BJ (cell line): ENCODE results near the gene KCTD20. TPM values are rescaled to one million over a fixed set of nuclear protein-coding genes. Genes with fewer than 3 reads are reported as not detected.
A peak's percentile ranks its signal among the peaks of the same experiment; 100 is the strongest.
"Not testable (repeated sequence)": the region's sequence is repeated elsewhere in the genome, so short reads cannot be mapped to it uniquely, and the experiment has no call there.

ENCODE experiments used
- CTCF ChIA-PET: fragments of 350-600 bp; formaldehyde crosslinking; extraction: SDS; loops from one replicate; lab custom pipeline; 2021; ENCODE audit warnings: antibody characterized with exemption, inconsistent platforms; lab: Yijun Ruan, JAX
- POLR2A ChIA-PET: fragments of 300-600 bp; sonication (Branson Sonifier 250); formaldehyde crosslinking; extraction: SDS; loops from one replicate; lab custom pipeline; 2021; ENCODE audit warnings: antibody characterized with exemption; lab: Charles Lee
- DNase-seq: peaks from one replicate; pipeline ENCODE4 v3.0.0-alpha.2; 2011; ENCODE audit warnings: low read depth
- H3K27me3 ChIP-seq: 2 replicates; pipeline ENCODE4 v1.6.0; 2011; ENCODE audit warnings: low read length; ENCODE audit not compliant: control insufficient read depth, insufficient read depth
- H3K36me3 ChIP-seq: 2 replicates; pipeline ENCODE4 v1.5.1; 2011; ENCODE audit warnings: low read length; ENCODE audit not compliant: control insufficient read depth, insufficient read depth
- H3K4me3 ChIP-seq: 2 replicates; pipeline ENCODE4 v1.5.1; 2011; ENCODE audit warnings: low read depth, mild to moderate bottlenecking, control low read depth, low read length
- polyA minus RNA-seq: library from RNA; depleted of rRNA, polyadenylated mRNA; stranded (reverse); fragments of >200 nt; gene quantifications from 2 replicates; pipeline ENCODE4 v1.2.3, GENCODE V29; 2011; rRNA and poly(A)+ RNA removed
- polyA plus RNA-seq: library from polyadenylated mRNA; depleted of rRNA; stranded (reverse); fragments of >200 nt; gene quantifications from 2 replicates; pipeline ENCODE4 v1.2.3, GENCODE V29; 2011; rRNA removed
- TF ChIP-seq, protein P1 (sequence below): IDR thresholded peaks from 2 replicates; pipeline ENCODE4 v1.5.1; 2011; ENCODE audit warnings: low read depth, mild to moderate bottlenecking, control low read depth, inconsistent platforms, low read length, moderate library complexity; ENCODE audit not compliant: insufficient read depth

The KCTD20 gene
- polyA plus RNA-seq (123 and 154 TPM in 2 replicates), polyA minus RNA-seq (104 and 111 TPM in 2 replicates)

DNA sequence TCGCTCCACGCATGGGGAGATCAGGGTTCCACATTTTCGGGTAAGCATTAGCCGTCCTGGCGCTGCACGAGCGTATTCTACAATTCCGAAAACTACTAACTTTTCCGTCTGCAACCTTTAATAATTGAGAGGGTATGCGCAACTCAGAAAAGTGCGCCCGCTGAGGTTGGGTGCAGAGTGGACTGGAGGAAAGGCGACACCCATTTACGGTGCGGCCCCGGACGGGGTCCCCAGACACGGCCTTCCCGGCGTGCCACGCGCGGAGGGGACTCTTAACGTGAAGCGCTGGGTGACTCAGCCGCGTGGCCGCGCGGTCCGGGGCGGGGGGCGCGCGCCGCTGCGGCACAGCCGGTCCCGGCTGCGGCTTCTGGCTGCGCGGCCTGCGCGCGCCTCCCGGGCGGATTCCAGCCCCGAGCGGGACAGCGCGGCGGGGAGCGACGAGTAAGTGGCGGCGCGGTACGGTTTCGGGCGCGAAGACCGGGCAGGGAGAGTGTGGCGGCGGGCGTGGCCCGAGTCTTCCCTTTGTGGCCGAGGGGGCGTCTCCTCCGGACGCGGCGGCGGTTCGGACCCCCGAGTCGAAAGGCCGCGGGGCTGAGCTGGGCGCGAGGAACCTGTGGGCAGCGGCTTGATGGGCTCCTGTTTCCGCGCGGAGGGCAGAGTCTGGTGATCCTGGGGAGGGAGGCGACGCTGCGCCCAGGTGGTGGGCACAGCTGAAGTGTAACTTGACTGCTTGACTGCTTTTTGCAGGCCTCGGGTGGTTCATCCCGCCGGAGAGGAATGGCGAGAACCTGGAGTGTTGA lies at the start of gene KCTD20, which contains the start of gene PXT1:
KCTD20 (plus strand) TSS at position 330 of the 800 bp plus-strand sequence. CDS start 27,098 bp downstream, outside the sequence.
PXT1 (minus strand) TSS at position 184 of the 800 bp plus-strand sequence. CDS start 16,772 bp downstream, outside the sequence.
- no peaks in the 10 kb centered on the region for H3K36me3 ChIP-seq
- POLR2A ChIA-PET = interaction anchor here (0.5 kb wide), 1 partner anchor 245 kb away, joined by 3 read pairs; no protein-coding TSS in a partner anchor
- peak within 1 kb of the TSS; percentile 96 for H3K4me3 ChIP-seq
- DNase-seq = no peak
- CTCF ChIA-PET = interaction anchor here (0.8 to 1.8 kb wide), 2 partner anchors 13 to 144 kb away, joined by 3 to 4 read pairs; no protein-coding TSS in a partner anchor
- no peaks in the 10 kb centered on the region for H3K27me3 ChIP-seq
- TF ChIP-seq, protein P1, sequence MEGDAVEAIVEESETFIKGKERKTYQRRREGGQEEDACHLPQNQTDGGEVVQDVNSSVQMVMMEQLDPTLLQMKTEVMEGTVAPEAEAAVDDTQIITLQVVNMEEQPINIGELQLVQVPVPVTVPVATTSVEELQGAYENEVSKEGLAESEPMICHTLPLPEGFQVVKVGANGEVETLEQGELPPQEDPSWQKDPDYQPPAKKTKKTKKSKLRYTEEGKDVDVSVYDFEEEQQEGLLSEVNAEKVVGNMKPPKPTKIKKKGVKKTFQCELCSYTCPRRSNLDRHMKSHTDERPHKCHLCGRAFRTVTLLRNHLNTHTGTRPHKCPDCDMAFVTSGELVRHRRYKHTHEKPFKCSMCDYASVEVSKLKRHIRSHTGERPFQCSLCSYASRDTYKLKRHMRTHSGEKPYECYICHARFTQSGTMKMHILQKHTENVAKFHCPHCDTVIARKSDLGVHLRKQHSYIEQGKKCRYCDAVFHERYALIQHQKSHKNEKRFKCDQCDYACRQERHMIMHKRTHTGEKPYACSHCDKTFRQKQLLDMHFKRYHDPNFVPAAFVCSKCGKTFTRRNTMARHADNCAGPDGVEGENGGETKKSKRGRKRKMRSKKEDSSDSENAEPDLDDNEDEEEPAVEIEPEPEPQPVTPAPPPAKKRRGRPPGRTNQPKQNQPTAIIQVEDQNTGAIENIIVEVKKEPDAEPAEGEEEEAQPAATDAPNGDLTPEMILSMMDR = no peak

DNA sequence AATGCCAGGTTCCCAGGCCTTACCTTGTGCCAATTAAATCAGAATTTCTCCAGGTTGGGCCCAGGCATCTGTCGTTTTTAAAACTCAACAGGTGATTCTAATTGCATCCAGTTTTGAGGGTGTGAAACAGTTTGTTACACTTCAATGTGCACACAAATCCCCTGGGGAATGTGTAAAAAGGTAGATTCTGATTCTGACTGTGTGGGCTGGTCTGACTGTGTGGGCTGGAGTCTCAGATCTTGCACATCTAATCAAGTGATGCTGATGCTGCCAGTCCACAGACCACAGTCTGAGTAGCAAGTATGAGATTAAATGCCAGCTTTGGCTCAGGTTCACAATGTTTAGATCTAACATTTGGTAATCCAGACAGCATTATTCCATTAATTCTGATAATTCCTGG lies 42.8 kb upstream of the KCTD20 start:
- Histone ChIP-seq H3K27me3 (peaks cover 8% of the 10 kb centered on the region), H3K4me3 (no peak overlapping the region), H3K36me3 (no peaks in the 10 kb centered on the region)
- DNase-seq = no peak
- TF ChIP-seq, protein P1 = no peak
- POLR2A ChIA-PET = no interaction called here
- CTCF ChIA-PET = no interaction called here

DNA sequence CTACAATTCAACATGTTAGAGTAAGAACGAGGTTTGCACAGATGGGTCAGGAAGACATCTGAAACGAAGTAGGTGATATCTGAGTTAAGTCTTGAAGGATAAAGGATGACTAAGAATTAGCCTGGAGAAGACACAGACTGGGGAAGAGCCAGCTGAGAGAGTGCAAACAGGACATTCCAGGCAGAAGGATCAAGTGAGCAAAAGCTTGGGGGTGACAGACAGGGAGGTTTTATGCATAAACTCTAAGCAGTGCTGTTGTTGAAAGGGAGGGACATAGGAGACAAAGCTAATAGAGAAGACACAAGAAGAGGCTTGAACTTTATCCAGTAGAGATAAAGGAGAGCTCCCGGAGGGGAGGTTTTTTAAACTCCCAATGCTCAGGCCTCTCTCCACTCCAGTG lies 40.3 kb upstream of the KCTD20 start:
- no peaks in the 10 kb centered on the region; the same call in 1 of the 2 replicates for H3K27me3 ChIP-seq
- H3K4me3 ChIP-seq = no peak overlapping the region
- TF ChIP-seq, protein P1 = no peak
- POLR2A ChIA-PET = no interaction called here
- H3K36me3 ChIP-seq = no peaks in the 10 kb centered on the region
- CTCF ChIA-PET = interaction anchor here (0.6 to 1.0 kb wide), 3 partner anchors 15 to 1576 kb away, joined by 3 read pairs; no protein-coding TSS in a partner anchor
- DNase-seq = no peak

DNA sequence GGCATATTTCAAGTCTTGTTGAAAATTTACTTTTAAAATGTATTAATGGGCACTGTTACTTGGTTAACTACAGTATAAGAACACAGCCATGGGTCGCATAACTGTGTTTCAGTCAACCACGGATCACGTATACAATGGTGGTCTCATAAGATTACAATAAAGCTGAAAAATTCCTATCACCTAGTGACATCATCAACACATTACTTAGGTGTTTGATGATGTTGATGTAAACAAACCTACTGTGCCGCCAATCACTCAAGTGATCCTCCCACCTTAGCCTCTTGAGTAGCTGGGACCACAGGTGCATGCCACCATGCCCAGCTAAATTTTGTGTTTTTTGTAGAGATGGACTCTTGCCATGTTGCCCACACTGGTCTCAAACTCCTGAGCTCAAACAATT lies 38.6 kb upstream of the KCTD20 start:
- Histone ChIP-seq H3K27me3 (peaks cover 2% of the 10 kb centered on the region; the same call in 1 of the 2 replicates), H3K36me3 (no peaks in the 10 kb centered on the region), H3K4me3 (no peak overlapping the region)
- DNase-seq = no peak
- ChIA-PET CTCF (interaction anchor here (1.3 kb wide), 1 partner anchor 9 kb away, joined by 3 read pairs; no protein-coding TSS in a partner anchor), POLR2A (no interaction called here)
- TF ChIP-seq, protein P1 = no peak

DNA sequence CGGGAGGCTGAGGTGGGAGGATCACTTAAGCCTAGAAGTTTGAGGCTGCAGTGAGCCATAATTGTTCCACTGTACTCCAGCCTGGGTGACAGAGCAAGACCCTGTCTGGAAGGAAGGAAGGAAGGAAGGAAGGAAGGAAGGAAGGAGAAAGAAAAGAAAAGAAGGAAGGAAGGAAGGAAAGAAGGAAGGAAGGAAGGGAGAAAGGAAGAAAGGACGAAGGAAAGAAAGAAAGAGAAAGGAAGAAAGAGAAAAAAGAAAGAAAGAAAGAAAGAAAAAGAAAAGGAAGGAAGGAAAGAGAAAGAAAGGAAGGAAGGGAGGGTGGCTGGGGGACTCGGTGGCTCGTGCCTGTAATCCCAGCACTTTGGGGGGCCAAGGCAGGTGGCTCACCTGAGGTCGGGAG lies 33.1 kb upstream of the KCTD20 start:
- H3K36me3 ChIP-seq, CTCF ChIA-PET, H3K4me3 ChIP-seq, POLR2A ChIA-PET, DNase-seq, H3K27me3 ChIP-seq: not testable (repeated sequence)
